WTC11 (cell line): ENCODE data around the gene IRF8. TPM values are rescaled to one million over a fixed set of nuclear protein-coding genes. Genes with fewer than 3 reads are reported as not detected.
A peak's percentile ranks its signal among the peaks of the same experiment; 100 is the strongest.

ENCODE experiments used
- ATAC-seq: fragments of 200-7000 bp; cut with Tn5 transposase; 2 replicates; pipeline ENCODE4 v1.10.0; 2021; ENCODE audit warnings: mild to moderate bottlenecking, moderate library complexity
- CTCF ChIA-PET: fragments of 300-600 bp; sonication (Branson Sonifier 250); formaldehyde crosslinking; loops from one replicate; lab custom pipeline; 2021; ENCODE audit warnings: antibody characterized with exemption; lab: Charles Lee
- POLR2A ChIA-PET: fragments of 350-600 bp; sonication (Branson Sonifier 250); formaldehyde crosslinking; loops from one replicate; lab custom pipeline; 2021; ENCODE audit warnings: antibody characterized with exemption; lab: Charles Lee
- DNase-seq: peaks from one replicate; pipeline ENCODE4 v3.0.0; 2021; ENCODE audit warnings: low spot score
- H3K27ac Mint-ChIP-seq: 2 replicates; pipeline ENCODE4 v1.8.0; 2021; ENCODE audit warnings: mixed read lengths
- H3K27me3 Mint-ChIP-seq: 2 replicates; pipeline ENCODE4 v1.8.0; 2021; ENCODE audit warnings: low read depth, mild to moderate bottlenecking, moderate library complexity, mixed read lengths
- H3K36me3 Mint-ChIP-seq: 2 replicates; pipeline ENCODE4 v1.8.0; 2021; ENCODE audit warnings: mixed read lengths
- H3K4me1 Mint-ChIP-seq: 2 replicates; pipeline ENCODE4 v1.8.0; 2022; ENCODE audit warnings: mixed read lengths
- H3K4me3 Mint-ChIP-seq: 2 replicates; pipeline ENCODE4 v1.8.0; 2021; ENCODE audit warnings: mild to moderate bottlenecking, moderate library complexity, mixed read lengths
- H3K9me3 Mint-ChIP-seq: 2 replicates; pipeline ENCODE4 v1.8.0; 2021; ENCODE audit warnings: mixed read lengths
- ESRRA ChIP-seq: sonication (generic); formaldehyde crosslinking; IDR thresholded peaks from 2 replicates; pipeline ENCODE4 v1.8.1; 2022; ENCODE audit warnings: mild to moderate bottlenecking, missing genetic modification reagents, borderline replicate concordance
- GTF2I ChIP-seq: fragments of 250-450 bp; sonication (Bioruptor Pico); conservative IDR thresholded peaks from 2 replicates; pipeline ENCODE4 v1.4.0; 2021; ENCODE audit warnings: mild to moderate bottlenecking
- HMGA2 ChIP-seq: fragments of 250-450 bp; sonication (Bioruptor Pico); IDR thresholded peaks from 2 replicates; pipeline ENCODE4 v1.4.0; 2021; ENCODE audit warnings: mild to moderate bottlenecking, moderate library complexity
- IRF2 ChIP-seq: sonication (generic); formaldehyde crosslinking; IDR thresholded peaks from 2 replicates; pipeline ENCODE4 v1.8.0; 2022; ENCODE audit warnings: low read depth, missing genetic modification reagents, borderline replicate concordance
- JAZF1 ChIP-seq: fragments of 250-450 bp; sonication (Bioruptor Pico); IDR thresholded peaks from 2 replicates; pipeline ENCODE4 v1.9.0; 2021; ENCODE audit warnings: moderate library complexity, mild to moderate bottlenecking, inconsistent platforms
- NFYB ChIP-seq: sonication (generic); formaldehyde crosslinking; conservative IDR thresholded peaks from 2 replicates; pipeline ENCODE4 v1.8.0; 2022; ENCODE audit warnings: low read depth, missing genetic modification reagents
- NR1H2 ChIP-seq: sonication (generic); formaldehyde crosslinking; IDR thresholded peaks from 2 replicates; pipeline ENCODE4 v1.9.0; 2021; ENCODE audit warnings: mild to moderate bottlenecking, moderate library complexity, missing genetic modification reagents
- NR3C1 ChIP-seq: sonication (generic); formaldehyde crosslinking; conservative IDR thresholded peaks from 2 replicates; pipeline ENCODE4 v1.8.1; 2023; ENCODE audit warnings: low read depth, mild to moderate bottlenecking, missing genetic modification reagents
- RORB ChIP-seq: fragments of 250-450 bp; sonication (Bioruptor Pico); IDR thresholded peaks from 2 replicates; pipeline ENCODE4 v1.9.0; 2021; ENCODE audit warnings: mild to moderate bottlenecking
- TEAD1 ChIP-seq: sonication (generic); formaldehyde crosslinking; IDR thresholded peaks from 2 replicates; pipeline ENCODE4 v1.8.0; 2022; ENCODE audit warnings: mild to moderate bottlenecking, missing genetic modification reagents
- TEAD4 ChIP-seq: sonication (generic); formaldehyde crosslinking; IDR thresholded peaks from 2 replicates; pipeline ENCODE4 v1.8.0; 2022; ENCODE audit warnings: mild to moderate bottlenecking, missing genetic modification reagents
- ZNF263 ChIP-seq: sonication (generic); formaldehyde crosslinking; IDR thresholded peaks from 2 replicates; pipeline ENCODE4 v1.8.1; 2022; ENCODE audit warnings: low read depth, mild to moderate bottlenecking, moderate library complexity, missing genetic modification reagents
- total RNA-seq: library from RNA; stranded (reverse); gene quantifications from 3 replicates; pipeline ENCODE4 v1.2.3, GENCODE V29; 2021
- TF ChIP-seq, protein P1 (sequence below): sonication (generic); formaldehyde crosslinking; IDR thresholded peaks from 2 replicates; pipeline ENCODE4 v1.8.0; 2022; ENCODE audit warnings: mild to moderate bottlenecking, missing genetic modification reagents
- TF ChIP-seq, protein P2 (sequence below): sonication (generic); formaldehyde crosslinking; IDR thresholded peaks from 2 replicates; pipeline ENCODE4 v1.8.0; 2022; ENCODE audit warnings: mild to moderate bottlenecking, missing genetic modification reagents
- TF ChIP-seq, protein P3 (sequence below): sonication (generic); formaldehyde crosslinking; IDR thresholded peaks from 2 replicates; pipeline ENCODE4 v1.8.0; 2022; ENCODE audit warnings: mild to moderate bottlenecking, missing genetic modification reagents
- TF ChIP-seq, protein P4 (sequence below): sonication (generic); formaldehyde crosslinking; IDR thresholded peaks from 2 replicates; pipeline ENCODE4 v1.8.0; 2023; ENCODE audit warnings: missing genetic modification reagents
- TF ChIP-seq, protein P5 (sequence below): sonication (generic); formaldehyde crosslinking; IDR thresholded peaks from 2 replicates; pipeline ENCODE4 v1.8.1; 2023; ENCODE audit warnings: mild to moderate bottlenecking, moderate library complexity, missing genetic modification reagents

The IRF8 gene
- total RNA-seq, 1 experiment from 2014 or later = 1.1 TPM

DNA sequence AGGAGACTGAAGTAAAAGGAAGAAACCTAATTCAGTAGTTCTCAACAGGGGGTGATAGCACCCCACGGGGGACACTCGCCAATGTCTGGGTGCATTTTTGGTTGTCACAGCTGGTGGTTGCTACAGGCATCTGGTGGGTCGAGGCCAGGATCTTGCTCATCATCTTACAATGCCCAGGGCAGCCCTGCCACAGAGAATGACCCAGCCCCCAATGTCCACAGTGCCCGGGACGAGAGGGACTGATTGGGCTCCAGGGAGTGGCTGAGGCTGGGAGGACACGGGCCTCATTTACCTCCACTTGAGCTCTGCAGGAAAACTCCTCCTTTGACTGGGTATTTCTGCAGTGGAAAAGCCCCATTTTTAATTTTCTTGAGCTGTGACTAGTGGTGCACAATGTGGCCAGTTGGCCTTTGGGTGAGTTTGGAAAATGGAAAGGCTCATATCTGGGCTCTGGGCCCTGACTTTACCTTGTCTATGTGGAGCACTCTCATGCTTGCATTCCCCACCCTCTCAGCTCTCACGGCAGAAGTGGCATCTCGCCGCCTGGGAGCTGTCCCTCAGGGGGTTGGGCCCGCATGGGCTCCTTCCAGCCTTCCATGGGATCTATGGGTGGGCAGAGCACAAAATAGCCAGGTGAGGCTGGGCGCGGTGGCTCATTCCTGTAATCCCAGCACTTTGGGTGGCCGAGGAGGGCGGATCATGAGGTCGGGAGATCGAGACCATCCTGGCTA lies 37.7 kb upstream of the IRF8 start:
- H3K9me3 Mint-ChIP-seq = peaks cover 15% of the 10 kb centered on the region
- H3K27ac Mint-ChIP-seq = no peak overlapping the region
- no peaks in the 10 kb centered on the region for H3K27me3 Mint-ChIP-seq
- H3K4me1 Mint-ChIP-seq = no peaks in the 10 kb centered on the region
- DNase-seq (no peak), ATAC-seq (no peak)
- CTCF ChIA-PET = interaction anchor here (0.7 to 1.0 kb wide), 3 partner anchors 42 to 467 kb away, joined by 3 to 4 read pairs (median 3); no protein-coding TSS in a partner anchor
- TF ChIP-seq RORB (CRISPR knock-in tag) (no peak), GTF2I (CRISPR knock-in tag) (no peak), ESRRA (no peak), NR1H2 (no peak), TEAD4 (CRISPR knock-in tag) (no peak), NR3C1 (CRISPR knock-in tag) (no peak), NFYB (no peak), JAZF1 (CRISPR knock-in tag) (no peak), TEAD1 (CRISPR knock-in tag) (no peak), IRF2 (CRISPR knock-in tag) (no peak)
- TF ChIP-seq, protein P1, sequence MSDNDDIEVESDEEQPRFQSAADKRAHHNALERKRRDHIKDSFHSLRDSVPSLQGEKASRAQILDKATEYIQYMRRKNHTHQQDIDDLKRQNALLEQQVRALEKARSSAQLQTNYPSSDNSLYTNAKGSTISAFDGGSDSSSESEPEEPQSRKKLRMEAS (CRISPR knock-in tag) = no peak
- TF ChIP-seq, protein P2, sequence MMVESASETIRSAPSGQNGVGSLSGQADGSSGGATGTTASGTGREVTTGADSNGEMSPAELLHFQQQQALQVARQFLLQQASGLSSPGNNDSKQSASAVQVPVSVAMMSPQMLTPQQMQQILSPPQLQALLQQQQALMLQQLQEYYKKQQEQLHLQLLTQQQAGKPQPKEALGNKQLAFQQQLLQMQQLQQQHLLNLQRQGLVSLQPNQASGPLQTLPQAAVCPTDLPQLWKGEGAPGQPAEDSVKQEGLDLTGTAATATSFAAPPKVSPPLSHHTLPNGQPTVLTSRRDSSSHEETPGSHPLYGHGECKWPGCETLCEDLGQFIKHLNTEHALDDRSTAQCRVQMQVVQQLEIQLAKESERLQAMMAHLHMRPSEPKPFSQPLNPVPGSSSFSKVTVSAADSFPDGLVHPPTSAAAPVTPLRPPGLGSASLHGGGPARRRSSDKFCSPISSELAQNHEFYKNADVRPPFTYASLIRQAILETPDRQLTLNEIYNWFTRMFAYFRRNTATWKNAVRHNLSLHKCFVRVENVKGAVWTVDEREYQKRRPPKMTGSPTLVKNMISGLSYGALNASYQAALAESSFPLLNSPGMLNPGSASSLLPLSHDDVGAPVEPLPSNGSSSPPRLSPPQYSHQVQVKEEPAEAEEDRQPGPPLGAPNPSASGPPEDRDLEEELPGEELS (CRISPR knock-in tag) = no peak
- TF ChIP-seq, protein P3, sequence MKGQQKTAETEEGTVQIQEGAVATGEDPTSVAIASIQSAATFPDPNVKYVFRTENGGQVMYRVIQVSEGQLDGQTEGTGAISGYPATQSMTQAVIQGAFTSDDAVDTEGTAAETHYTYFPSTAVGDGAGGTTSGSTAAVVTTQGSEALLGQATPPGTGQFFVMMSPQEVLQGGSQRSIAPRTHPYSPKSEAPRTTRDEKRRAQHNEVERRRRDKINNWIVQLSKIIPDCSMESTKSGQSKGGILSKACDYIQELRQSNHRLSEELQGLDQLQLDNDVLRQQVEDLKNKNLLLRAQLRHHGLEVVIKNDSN (CRISPR knock-in tag) = no peak
- H3K36me3 Mint-ChIP-seq = no peaks in the 10 kb centered on the region
- no peak overlapping the region for H3K4me3 Mint-ChIP-seq
- POLR2A ChIA-PET = no interaction called here

DNA sequence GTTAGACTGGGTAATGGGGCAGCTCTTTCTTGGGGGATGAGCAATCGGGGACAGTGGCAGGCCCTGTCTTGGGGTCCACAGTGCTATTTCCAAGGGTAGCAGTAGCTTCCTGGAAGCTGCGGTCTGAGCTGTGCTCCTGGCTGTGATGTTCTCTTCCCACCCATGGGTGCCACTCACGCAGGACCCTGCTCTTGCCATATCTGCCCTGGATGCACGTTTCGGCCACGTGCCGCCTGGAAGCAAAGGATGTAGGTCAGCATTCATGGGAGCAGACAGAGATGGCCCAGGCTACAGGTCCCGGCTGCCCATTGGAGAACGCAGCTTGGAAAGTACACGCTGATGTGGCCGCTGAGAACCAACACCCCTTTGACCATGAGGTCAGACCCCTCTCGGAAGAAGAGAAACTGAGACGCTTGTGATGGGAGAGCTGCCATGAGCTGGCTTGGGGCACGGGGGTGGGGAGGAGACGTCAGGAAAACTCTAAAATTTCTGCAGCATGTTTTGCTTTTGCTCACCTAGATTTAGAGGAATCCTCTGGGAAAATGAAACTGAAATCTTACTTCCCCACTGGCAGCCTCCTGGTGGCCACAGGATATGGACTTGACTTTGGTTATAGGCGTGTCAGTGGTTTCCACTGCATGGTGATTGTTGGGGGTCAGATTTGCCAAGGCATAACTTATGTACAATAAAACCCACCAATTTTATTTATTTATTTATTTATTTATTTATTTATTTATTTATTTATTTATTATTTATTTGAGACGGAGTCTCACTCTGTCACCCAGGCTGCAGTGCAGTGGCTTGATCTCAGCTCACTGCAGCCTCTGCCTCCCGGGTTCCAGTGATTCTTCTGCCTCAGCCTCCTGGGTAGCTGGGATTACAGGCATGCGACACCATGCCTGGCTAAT lies 36.2 kb upstream of the IRF8 start:
- no peak for DNase-seq
- H3K4me1 Mint-ChIP-seq = no peaks in the 10 kb centered on the region
- no peak for ATAC-seq
- H3K9me3 Mint-ChIP-seq = peaks cover 27% of the 10 kb centered on the region
- no peak overlapping the region; the same call in 1 of the 2 replicates for H3K27ac Mint-ChIP-seq
- POLR2A ChIA-PET = no interaction called here
- H3K4me3 Mint-ChIP-seq = no peak overlapping the region
- no peak for TF ChIP-seq ZNF263 (CRISPR knock-in tag)
- TF ChIP-seq HMGA2 (CRISPR knock-in tag) = peak; percentile 23; the same call in 1 of the 2 replicates
- TF ChIP-seq, protein P4, sequence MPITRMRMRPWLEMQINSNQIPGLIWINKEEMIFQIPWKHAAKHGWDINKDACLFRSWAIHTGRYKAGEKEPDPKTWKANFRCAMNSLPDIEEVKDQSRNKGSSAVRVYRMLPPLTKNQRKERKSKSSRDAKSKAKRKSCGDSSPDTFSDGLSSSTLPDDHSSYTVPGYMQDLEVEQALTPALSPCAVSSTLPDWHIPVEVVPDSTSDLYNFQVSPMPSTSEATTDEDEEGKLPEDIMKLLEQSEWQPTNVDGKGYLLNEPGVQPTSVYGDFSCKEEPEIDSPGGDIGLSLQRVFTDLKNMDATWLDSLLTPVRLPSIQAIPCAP = no peak
- TF ChIP-seq, protein P5, sequence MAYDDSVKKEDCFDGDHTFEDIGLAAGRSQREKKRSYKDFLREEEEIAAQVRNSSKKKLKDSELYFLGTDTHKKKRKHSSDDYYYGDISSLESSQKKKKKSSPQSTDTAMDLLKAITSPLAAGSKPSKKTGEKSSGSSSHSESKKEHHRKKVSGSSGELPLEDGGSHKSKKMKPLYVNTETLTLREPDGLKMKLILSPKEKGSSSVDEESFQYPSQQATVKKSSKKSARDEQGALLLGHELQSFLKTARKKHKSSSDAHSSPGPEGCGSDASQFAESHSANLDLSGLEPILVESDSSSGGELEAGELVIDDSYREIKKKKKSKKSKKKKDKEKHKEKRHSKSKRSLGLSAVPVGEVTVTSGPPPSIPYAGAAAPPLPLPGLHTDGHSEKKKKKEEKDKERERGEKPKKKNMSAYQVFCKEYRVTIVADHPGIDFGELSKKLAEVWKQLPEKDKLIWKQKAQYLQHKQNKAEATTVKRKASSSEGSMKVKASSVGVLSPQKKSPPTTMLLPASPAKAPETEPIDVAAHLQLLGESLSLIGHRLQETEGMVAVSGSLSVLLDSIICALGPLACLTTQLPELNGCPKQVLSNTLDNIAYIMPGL (CRISPR knock-in tag) = no peak
- no peak for TF ChIP-seq TEAD1 (CRISPR knock-in tag)
- TF ChIP-seq, all 79 proteins: peak for 1
- 0 out of 2 replicates have a peak, but pooled peaks cover 3% of the 10 kb centered on the region for H3K27me3 Mint-ChIP-seq
- H3K36me3 Mint-ChIP-seq = peaks cover 3% of the 10 kb centered on the region
- CTCF ChIA-PET = interaction anchor here (1.3 kb wide), 1 partner anchor 41 kb away, joined by 4 read pairs; no protein-coding TSS in a partner anchor
